Activated T-helper 17 cell treated with anti-CD3 and anti-CD28 coated beads, Interleukin-2, amount 50 U/mL, for 72 hours (primary cell): Measurements from ENCODE around the gene PADI4. TPM values are rescaled to one million over a fixed set of nuclear protein-coding genes. Genes with fewer than 3 reads are reported as not detected.
A peak's percentile ranks its signal among the peaks of the same experiment; 100 is the strongest.

ENCODE experiments used
- ATAC-seq: fragments of 150-1000 bp; cut with Tn5 transposase; replicated peaks from 2 replicates; pipeline ENCODE4 v1.10.0; 2021; ENCODE audit warnings: mild to moderate bottlenecking, moderate library complexity
- H3K27ac Mint-ChIP-seq: one replicate; pipeline ENCODE4 v1.8.0; 2022; ENCODE audit warnings: mixed read lengths
- H3K27me3 Mint-ChIP-seq: one replicate; pipeline ENCODE4 v1.8.0; 2022; ENCODE audit warnings: mixed read lengths
- H3K36me3 Mint-ChIP-seq: one replicate; pipeline ENCODE4 v1.8.0; 2022; ENCODE audit warnings: low read depth, mild to moderate bottlenecking, mixed read lengths
- H3K4me1 Mint-ChIP-seq: one replicate; pipeline ENCODE4 v1.8.0; 2022; ENCODE audit warnings: mixed read lengths
- H3K4me3 Mint-ChIP-seq: one replicate; pipeline ENCODE4 v1.8.0; 2022; ENCODE audit warnings: mild to moderate bottlenecking, mixed read lengths
- H3K9me3 Mint-ChIP-seq: one replicate; pipeline ENCODE4 v1.8.0; 2022; ENCODE audit warnings: mixed read lengths
- total RNA-seq, 2 donors: library from RNA; stranded (reverse); gene quantifications; one replicate each; pipeline ENCODE4 v1.2.3, GENCODE V29; 2022

Gene PADI4
- total RNA-seq, 2 donors from 2014 or later, result 0.19 TPM; not detected in 1

- Mint-ChIP-seq H3K36me3 (no peaks in the 10 kb centered on the region), H3K27ac (no peak overlapping the region), H3K27me3 (peaks cover 15% of the 10 kb centered on the region), H3K9me3 (no peaks in the 10 kb centered on the region), H3K4me1 (no peaks in the 10 kb centered on the region), H3K4me3 (no peak overlapping the region)
- ATAC-seq, result peak; percentile 29
These were observed 33.5 kb upstream of the PADI4 start for GRCh38 chr1:17274186-17275170.

GRCh38 chr1:17276568-17276967 is 31.4 kb upstream of the PADI4 start:
- Mint-ChIP-seq H3K4me1 (no peaks in the 10 kb centered on the region), H3K36me3 (no peaks in the 10 kb centered on the region)
- ATAC-seq, result no peak

GRCh38 chr1:17277511-17278159 is 30.4 kb upstream of the PADI4 start:
- no peaks in the 10 kb centered on the region for H3K9me3 Mint-ChIP-seq
- no peaks in the 10 kb centered on the region for H3K4me1 Mint-ChIP-seq
- no peak overlapping the region for H3K4me3 Mint-ChIP-seq
- no peak for ATAC-seq
- no peak overlapping the region for H3K27ac Mint-ChIP-seq
- H3K27me3 Mint-ChIP-seq, result peaks cover 24% of the 10 kb centered on the region
- H3K36me3 Mint-ChIP-seq, result no peaks in the 10 kb centered on the region

More at GRCh38 chr1:17276568-17276967, 31.4 kb upstream of the PADI4 start:
- H3K27ac Mint-ChIP-seq, result no peak overlapping the region
- H3K9me3 Mint-ChIP-seq, result no peaks in the 10 kb centered on the region
- H3K27me3 Mint-ChIP-seq, result peaks cover 21% of the 10 kb centered on the region
- H3K4me3 Mint-ChIP-seq, result no peak overlapping the region

- no peak for ATAC-seq
- Mint-ChIP-seq H3K4me3 (no peak overlapping the region), H3K36me3 (no peaks in the 10 kb centered on the region), H3K27ac (no peak overlapping the region), H3K27me3 (peaks cover 28% of the 10 kb centered on the region), H3K4me1 (no peaks in the 10 kb centered on the region), H3K9me3 (no peaks in the 10 kb centered on the region)
These were observed 28.8 kb upstream of the PADI4 start for GRCh38 chr1:17278996-17279830.

GRCh38 chr1:17280436-17280835 is 27.6 kb upstream of the PADI4 start:
- Mint-ChIP-seq H3K27me3 (peaks cover 21% of the 10 kb centered on the region), H3K4me1 (no peaks in the 10 kb centered on the region), H3K36me3 (no peaks in the 10 kb centered on the region), H3K27ac (no peak overlapping the region), H3K9me3 (no peaks in the 10 kb centered on the region), H3K4me3 (no peak overlapping the region)
- ATAC-seq, result no peak

- H3K27me3 Mint-ChIP-seq, result peaks cover 17% of the 10 kb centered on the region
These were observed 27.1 kb upstream of the PADI4 start for GRCh38 chr1:17280894-17281293.

GRCh38 chr1:17281775-17282181 is 26.2 kb upstream of the PADI4 start:
- Mint-ChIP-seq H3K27me3 (peaks cover 20% of the 10 kb centered on the region), H3K36me3 (no peaks in the 10 kb centered on the region), H3K27ac (no peak overlapping the region), H3K4me3 (no peak overlapping the region), H3K9me3 (no peaks in the 10 kb centered on the region), H3K4me1 (no peaks in the 10 kb centered on the region)
- no peak for ATAC-seq

More at GRCh38 chr1:17280894-17281293, 27.1 kb upstream of the PADI4 start:
- H3K4me1 Mint-ChIP-seq, result no peaks in the 10 kb centered on the region
- no peak overlapping the region for H3K27ac Mint-ChIP-seq
- H3K36me3 Mint-ChIP-seq, result no peaks in the 10 kb centered on the region
- H3K9me3 Mint-ChIP-seq, result no peaks in the 10 kb centered on the region
- H3K4me3 Mint-ChIP-seq, result no peak overlapping the region
- no peak for ATAC-seq

GRCh38 chr1:17282836-17283235 is 25.2 kb upstream of the PADI4 start:
- H3K9me3 Mint-ChIP-seq, result no peaks in the 10 kb centered on the region
- H3K36me3 Mint-ChIP-seq, result no peaks in the 10 kb centered on the region
- peaks cover 20% of the 10 kb centered on the region for H3K27me3 Mint-ChIP-seq
- H3K4me1 Mint-ChIP-seq, result no peaks in the 10 kb centered on the region
- H3K27ac Mint-ChIP-seq, result no peak overlapping the region
- ATAC-seq, result no peak
- H3K4me3 Mint-ChIP-seq, result no peak overlapping the region

- H3K4me1 Mint-ChIP-seq, result no peaks in the 10 kb centered on the region
- ATAC-seq, result no peak
- H3K27ac Mint-ChIP-seq, result no peak overlapping the region
- H3K36me3 Mint-ChIP-seq, result no peaks in the 10 kb centered on the region
- peaks cover 18% of the 10 kb centered on the region for H3K27me3 Mint-ChIP-seq
- no peak overlapping the region for H3K4me3 Mint-ChIP-seq
- H3K9me3 Mint-ChIP-seq, result no peaks in the 10 kb centered on the region
These were observed 21.4 kb upstream of the PADI4 start for GRCh38 chr1:17286646-17287045.

- no peak for ATAC-seq
- H3K4me3 Mint-ChIP-seq, result no peak overlapping the region
- H3K27me3 Mint-ChIP-seq, result peaks cover 15% of the 10 kb centered on the region
These were observed 20.7 kb upstream of the PADI4 start for GRCh38 chr1:17287130-17287776.

GRCh38 chr1:17289721-17290120 is 18.3 kb upstream of the PADI4 start:
- H3K27ac Mint-ChIP-seq, result no peak overlapping the region
- no peak overlapping the region for H3K4me3 Mint-ChIP-seq
- peaks cover 26% of the 10 kb centered on the region for H3K27me3 Mint-ChIP-seq
- H3K36me3 Mint-ChIP-seq, result no peaks in the 10 kb centered on the region
- no peaks in the 10 kb centered on the region for H3K9me3 Mint-ChIP-seq
- no peak for ATAC-seq
- H3K4me1 Mint-ChIP-seq, result no peaks in the 10 kb centered on the region

More at GRCh38 chr1:17287130-17287776, 20.7 kb upstream of the PADI4 start:
- Mint-ChIP-seq H3K36me3 (no peaks in the 10 kb centered on the region), H3K27ac (no peak overlapping the region), H3K4me1 (no peaks in the 10 kb centered on the region), H3K9me3 (no peaks in the 10 kb centered on the region)

- H3K9me3 Mint-ChIP-seq, result no peaks in the 10 kb centered on the region
- ATAC-seq, result no peak
- no peak overlapping the region for H3K4me3 Mint-ChIP-seq
- no peaks in the 10 kb centered on the region for H3K4me1 Mint-ChIP-seq
- H3K36me3 Mint-ChIP-seq, result no peaks in the 10 kb centered on the region
- no peak overlapping the region for H3K27ac Mint-ChIP-seq
- H3K27me3 Mint-ChIP-seq, result peaks cover 26% of the 10 kb centered on the region
These were observed 17.4 kb upstream of the PADI4 start for GRCh38 chr1:17290553-17290952.

- Mint-ChIP-seq H3K9me3 (no peaks in the 10 kb centered on the region), H3K4me1 (no peaks in the 10 kb centered on the region), H3K36me3 (no peaks in the 10 kb centered on the region), H3K4me3 (no peak overlapping the region), H3K27ac (no peak overlapping the region), H3K27me3 (peaks cover 23% of the 10 kb centered on the region)
- no peak for ATAC-seq
These were observed 15.5 kb upstream of the PADI4 start for GRCh38 chr1:17292299-17293160.
